Kasumi-1 (cell line): Measurements from ENCODE around the gene MISP.
"Not testable (repeated sequence)": the region's sequence is repeated elsewhere in the genome, so short reads cannot be mapped to it uniquely, and the experiment has no call there.

Experiments
- DNase-seq, 2 experiments: peaks; one replicate each; lab custom pipeline; 2025; lab: John Stamatoyannopoulos, UW

MISP gene, protein sequence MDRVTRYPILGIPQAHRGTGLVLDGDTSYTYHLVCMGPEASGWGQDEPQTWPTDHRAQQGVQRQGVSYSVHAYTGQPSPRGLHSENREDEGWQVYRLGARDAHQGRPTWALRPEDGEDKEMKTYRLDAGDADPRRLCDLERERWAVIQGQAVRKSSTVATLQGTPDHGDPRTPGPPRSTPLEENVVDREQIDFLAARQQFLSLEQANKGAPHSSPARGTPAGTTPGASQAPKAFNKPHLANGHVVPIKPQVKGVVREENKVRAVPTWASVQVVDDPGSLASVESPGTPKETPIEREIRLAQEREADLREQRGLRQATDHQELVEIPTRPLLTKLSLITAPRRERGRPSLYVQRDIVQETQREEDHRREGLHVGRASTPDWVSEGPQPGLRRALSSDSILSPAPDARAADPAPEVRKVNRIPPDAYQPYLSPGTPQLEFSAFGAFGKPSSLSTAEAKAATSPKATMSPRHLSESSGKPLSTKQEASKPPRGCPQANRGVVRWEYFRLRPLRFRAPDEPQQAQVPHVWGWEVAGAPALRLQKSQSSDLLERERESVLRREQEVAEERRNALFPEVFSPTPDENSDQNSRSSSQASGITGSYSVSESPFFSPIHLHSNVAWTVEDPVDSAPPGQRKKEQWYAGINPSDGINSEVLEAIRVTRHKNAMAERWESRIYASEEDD

DNA sequence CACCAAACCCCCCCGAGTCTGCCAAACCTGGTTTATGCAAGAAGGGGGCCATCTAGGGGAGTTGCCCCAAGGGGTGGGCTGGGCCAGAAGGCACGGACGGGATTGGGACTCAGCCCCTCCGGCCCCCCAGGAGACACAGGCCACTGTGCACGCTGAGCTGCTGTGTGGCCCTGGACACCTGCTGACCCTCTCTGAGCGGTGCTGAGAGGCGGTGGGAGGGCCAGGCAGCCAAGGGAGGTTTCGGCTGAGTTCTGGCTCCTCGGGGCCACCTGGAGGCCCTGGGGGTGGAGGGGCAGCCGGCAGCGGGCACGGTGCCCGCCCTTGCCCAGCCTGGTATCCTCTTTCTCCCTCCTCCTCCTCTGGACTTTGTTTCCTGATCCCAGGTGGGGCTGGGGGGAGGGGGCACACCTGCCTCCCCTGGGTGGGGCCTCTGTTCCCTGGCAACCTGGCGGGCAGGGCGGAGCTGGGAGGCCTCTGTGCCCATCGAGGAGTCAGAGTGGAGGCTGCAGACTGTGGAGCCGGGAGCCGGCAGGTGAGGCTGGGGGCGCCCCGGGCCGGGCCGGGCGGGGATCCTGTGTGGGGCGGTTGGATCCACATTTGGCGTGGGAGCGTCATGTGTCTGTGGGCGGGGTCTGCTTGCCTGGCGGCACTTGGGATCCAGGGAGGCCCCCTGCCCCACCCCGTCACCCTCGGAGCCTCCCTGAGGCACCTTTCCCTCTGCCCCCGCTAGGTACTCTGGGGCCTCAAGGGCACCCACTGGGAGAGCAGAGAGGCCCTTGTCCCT is at the start of gene MISP:
Gene MISP, plus strand, starts transcription at position 473 of the 784 bp plus-strand sequence. CDS start 5,835 bp downstream, outside the sequence.
- no peak for DNase-seq

DNA sequence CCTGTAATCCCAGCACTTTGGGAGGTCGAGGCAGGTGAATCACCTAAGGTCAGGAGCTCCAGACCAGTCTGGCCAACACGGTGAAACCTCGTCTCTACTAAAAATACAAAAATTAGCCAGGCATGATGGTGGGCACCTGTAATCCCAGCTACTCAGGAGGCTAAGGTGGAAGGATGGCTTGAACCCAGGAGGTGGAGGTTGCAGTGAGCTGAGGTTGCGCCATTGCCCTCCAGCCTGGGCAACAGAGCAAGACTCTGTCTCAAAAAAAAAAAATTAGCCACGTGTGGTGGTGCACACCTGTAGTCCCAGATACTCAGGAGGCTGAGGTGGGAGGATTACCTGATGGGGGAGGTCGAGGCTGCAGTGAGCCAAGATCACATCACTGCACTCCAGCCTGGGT is 48.1 kb upstream of the MISP start:
- not testable (repeated sequence) for DNase-seq

DNA sequence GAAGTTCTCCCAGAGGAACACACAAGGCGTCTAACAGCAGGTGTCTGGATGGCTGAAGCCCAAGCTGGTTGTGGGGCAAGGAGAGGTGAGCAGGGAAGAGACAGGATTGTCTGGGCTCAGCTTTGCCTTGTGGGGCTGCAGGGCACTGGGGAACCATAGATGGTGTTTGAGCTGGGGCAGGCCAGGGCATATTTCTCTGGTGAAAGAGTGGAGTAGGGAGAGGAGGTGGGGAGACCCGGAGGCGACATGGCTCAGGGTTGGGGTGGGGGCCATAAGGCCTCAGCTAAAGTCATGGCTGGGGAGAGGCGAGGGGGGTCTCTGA is 47.6 kb upstream of the MISP start:
- no peak for DNase-seq

DNA sequence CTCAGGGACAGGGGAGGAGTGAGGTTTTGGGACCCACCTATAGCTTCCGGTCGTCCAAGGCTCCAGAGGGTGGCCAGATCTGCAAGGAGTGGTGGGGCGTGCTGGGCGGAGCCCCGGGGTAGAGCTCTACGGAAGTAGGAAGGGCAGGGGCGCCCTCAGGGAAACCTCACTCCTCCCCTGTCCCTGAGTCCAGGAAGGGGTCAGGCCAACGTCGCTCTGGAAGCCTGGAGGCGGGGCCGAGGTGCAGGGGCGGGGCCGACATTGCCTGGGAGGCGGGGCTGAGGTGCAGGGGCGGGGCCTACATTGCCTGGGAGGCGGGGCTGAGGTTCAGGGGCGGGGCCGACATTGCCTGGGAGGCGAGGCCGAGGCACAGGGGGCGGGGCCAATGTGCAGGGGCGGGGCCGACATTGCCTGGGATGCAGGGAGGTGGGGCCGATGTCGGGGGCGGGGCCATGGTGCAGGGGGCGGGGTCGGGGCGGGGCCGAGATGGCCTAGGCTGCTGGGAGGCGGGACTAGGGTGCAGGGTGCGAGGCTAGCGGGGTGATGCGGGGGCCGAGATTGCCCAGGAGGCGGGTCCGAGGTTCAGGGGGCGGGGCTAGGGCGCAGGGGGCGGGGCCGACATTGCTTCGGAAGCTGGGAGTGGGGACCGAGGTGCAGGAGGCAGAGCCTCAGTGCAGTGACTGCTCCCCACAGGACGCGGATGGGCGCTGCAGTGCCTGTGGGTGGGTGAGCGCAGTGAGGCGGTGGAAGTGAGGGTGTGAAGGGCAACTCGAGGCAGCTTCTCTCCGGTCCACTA is 47.1 kb upstream of the MISP start:
- peak; percentile 98 for DNase-seq

DNA sequence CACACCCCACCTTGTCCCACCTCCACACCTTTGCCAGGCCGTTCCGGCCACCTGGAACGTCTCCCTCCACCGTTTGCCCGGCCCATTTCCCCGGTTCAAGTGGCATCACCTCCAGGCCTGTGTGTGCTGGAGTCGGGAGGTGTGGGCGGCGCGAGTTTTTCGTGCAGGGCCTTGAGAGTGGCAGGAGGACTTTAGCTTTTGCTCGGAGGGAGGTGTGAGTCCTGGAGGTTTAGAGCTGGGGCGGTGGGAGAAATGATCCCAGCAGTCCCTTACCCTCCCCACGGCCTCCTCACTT is 46.5 kb upstream of the MISP start:
- no peak for DNase-seq

- DNase-seq, result peak; percentile 31 to 38
These were observed 42.5 kb upstream of the MISP start, which contains the start of gene PALM for GRCh38 chr19:708154-709143. PALM (plus strand) TSS chr19:708935; CDS start chr19:709147, 212 bp downstream.

- DNase-seq, result no peak
These were observed 41.5 kb upstream of the MISP start for GRCh38 chr19:709196-709964.

GRCh38 chr19:709965-710571 is 40.8 kb upstream of the MISP start:
- no peak for DNase-seq

GRCh38 chr19:710767-711166 is 40.1 kb upstream of the MISP start:
- DNase-seq, result no peak

DNA sequence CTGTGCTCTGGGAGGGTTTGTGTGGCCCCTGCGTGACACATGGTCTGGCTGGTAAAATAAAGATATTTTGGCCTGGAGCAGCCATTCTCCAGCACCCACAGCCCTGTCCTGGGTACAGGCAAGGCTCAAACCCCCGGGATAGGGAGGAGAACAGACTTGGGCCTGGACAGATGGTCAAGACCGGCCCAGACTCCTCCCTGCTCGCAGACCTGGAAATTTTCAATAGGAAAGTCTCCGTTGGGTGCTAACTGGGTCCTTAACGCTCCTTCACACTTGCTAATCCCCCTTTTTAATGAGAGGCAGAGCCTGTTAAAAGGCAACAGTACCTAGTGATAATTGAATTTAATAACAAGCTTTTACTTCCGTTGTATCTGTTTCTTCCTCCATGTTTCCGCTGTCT is 39.7 kb upstream of the MISP start:
- no peak for DNase-seq

DNA sequence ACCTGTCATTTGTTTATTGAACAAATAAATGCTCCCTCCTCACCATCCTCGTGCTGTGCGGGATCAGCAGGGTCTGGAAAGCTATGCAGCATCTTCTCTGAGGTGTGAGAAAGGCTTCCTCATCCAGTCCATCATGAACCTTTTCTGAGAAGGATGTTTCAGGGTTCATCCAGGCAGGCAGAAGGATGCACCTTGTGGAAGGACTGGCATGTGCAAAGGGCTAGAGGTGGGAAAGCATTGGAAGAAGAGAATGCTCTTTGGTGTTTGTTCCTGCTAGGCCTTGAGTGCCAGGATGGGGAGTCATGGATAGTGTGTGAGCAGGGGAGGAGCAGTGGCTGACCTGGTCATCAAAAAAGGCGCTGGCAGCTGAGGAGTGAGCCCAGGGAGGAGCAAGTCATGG is 35.6 kb upstream of the MISP start:
- no peak for DNase-seq

- DNase-seq, result peak in 1 of 2 experiments; percentile 3
These were observed 32.5 kb upstream of the MISP start for GRCh38 chr19:718251-718951.

DNA sequence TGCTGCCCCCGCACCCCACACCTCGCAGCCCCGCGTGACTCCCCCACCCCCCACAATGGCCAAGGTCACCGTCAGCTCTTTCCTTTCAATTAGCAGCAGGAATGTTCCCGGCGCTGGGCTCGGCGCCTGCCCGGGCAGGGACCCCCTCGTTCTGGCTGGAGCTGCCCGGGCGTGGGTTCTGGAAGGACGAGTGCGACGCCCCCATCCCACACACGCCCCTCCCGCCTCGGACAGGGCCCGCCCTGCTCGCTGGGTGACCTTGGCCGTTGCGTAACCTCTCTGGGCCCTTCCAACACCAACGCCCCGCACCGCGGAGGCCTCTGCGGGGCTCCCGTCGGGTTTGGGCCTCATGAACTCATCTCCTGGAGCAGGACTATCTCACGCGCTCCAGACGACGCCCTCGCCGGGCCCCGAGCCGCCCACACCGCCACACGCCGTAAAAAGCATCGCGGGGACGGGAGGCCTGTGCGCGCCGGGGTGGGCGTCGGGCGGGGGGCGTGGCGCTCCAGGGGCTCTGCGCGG is 31.9 kb upstream of the MISP start:
- no peak for DNase-seq

GRCh38 chr19:719636-720344 is 31.1 kb upstream of the MISP start:
- DNase-seq, result no peak

DNA sequence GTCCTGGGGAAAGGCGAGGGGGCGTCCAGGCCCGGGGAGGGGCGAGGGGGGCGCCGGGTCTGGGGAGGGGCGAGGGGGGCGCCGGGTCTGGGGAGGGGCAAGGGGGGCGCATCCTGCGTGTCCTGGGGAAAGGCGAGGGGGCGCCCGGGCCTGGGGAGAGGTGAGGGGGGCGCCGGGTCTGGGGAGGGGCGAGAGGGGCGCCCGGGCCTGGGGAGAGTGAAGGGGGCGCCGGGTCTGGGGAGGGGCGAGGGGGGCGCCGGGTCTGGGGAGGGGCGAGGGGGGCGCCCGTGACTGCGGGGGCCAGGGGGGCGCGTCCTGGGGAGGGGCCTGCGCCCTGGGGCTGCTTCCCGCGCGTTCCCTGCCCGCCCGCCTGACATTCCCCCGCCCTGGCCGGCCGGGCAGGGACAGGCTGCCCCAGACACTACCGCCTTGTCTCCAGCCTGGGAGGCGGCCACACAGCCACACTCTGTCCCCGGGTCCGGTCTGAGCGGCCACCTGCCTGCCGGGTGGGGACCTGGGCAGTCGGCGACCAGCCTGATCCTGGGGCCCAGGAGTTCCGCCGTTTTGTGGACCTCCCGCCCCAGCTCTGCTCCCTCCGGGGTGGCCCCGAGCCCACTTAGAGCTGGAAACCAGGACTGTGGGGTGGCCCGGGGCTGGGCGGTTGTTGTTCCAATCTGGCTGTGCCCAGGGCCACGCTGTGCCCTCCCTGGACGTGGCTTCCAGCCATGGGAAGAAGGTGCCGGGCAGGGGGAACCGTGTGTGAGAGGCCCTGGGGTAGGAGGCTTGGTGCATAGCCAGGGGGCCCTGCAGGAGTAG is 30.4 kb upstream of the MISP start:
- DNase-seq, result no peak

GRCh38 chr19:722553-723101 is 28.3 kb upstream of the MISP start:
- no peak for DNase-seq

GRCh38 chr19:723247-723646 is 27.7 kb upstream of the MISP start:
- DNase-seq, result no peak
